Activated naive CD4-positive, alpha-beta T cell treated with anti-CD3 and anti-CD28 coated beads for 36 hours (primary cell): ENCODE measurements around the gene TSGA10. TPM values are rescaled to one million over a fixed set of nuclear protein-coding genes. Genes with fewer than 3 reads are reported as not detected.
"Not testable (repeated sequence)": the region's sequence is repeated elsewhere in the genome, so short reads cannot be mapped to it uniquely, and the experiment has no call there.

Source experiments
- CTCF ChIA-PET: fragments of 350-600 bp; sonication (Branson Sonifier 250); formaldehyde crosslinking; loops from one replicate; lab custom pipeline; 2021; ENCODE audit warnings: antibody characterized with exemption; lab: Charles Lee
- DNase-seq: peaks from one replicate; pipeline ENCODE4 v3.0.0-alpha.2; 2020
- H3K27ac Mint-ChIP-seq: one replicate; pipeline ENCODE4 v1.8.0; 2021; ENCODE audit warnings: mild to moderate bottlenecking, mixed read lengths
- H3K27me3 Mint-ChIP-seq: one replicate; pipeline ENCODE4 v1.8.0; 2021; ENCODE audit warnings: low read depth, mixed read lengths
- H3K36me3 Mint-ChIP-seq: one replicate; pipeline ENCODE4 v1.8.0; 2021; ENCODE audit warnings: low read depth, mixed read lengths
- H3K4me1 Mint-ChIP-seq: one replicate; pipeline ENCODE4 v1.8.0; 2021; ENCODE audit warnings: low read depth, mixed read lengths
- H3K4me3 Mint-ChIP-seq: one replicate; pipeline ENCODE4 v1.8.0; 2021; ENCODE audit warnings: mild to moderate bottlenecking, moderate library complexity, mixed read lengths
- H3K9me3 Mint-ChIP-seq: one replicate; pipeline ENCODE4 v1.8.0; 2021; ENCODE audit warnings: mixed read lengths
- intact Hi-C: fragments of 100-400 bp; cut with micrococcal nuclease; formaldehyde crosslinking; loops from one replicate; pipeline ENCODE4 v1.15.1; 2023
- total RNA-seq, 2 experiments: library from RNA; stranded (reverse); gene quantifications; one replicate each; pipeline ENCODE4 v1.2.3, GENCODE V29; 2021

Gene TSGA10, protein sequence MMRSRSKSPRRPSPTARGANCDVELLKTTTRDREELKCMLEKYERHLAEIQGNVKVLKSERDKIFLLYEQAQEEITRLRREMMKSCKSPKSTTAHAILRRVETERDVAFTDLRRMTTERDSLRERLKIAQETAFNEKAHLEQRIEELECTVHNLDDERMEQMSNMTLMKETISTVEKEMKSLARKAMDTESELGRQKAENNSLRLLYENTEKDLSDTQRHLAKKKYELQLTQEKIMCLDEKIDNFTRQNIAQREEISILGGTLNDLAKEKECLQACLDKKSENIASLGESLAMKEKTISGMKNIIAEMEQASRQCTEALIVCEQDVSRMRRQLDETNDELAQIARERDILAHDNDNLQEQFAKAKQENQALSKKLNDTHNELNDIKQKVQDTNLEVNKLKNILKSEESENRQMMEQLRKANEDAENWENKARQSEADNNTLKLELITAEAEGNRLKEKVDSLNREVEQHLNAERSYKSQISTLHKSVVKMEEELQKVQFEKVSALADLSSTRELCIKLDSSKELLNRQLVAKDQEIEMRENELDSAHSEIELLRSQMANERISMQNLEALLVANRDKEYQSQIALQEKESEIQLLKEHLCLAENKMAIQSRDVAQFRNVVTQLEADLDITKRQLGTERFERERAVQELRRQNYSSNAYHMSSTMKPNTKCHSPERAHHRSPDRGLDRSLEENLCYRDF
- total RNA-seq: 1 to 10 TPM; 7.2 to 8.9 TPM

DNA sequence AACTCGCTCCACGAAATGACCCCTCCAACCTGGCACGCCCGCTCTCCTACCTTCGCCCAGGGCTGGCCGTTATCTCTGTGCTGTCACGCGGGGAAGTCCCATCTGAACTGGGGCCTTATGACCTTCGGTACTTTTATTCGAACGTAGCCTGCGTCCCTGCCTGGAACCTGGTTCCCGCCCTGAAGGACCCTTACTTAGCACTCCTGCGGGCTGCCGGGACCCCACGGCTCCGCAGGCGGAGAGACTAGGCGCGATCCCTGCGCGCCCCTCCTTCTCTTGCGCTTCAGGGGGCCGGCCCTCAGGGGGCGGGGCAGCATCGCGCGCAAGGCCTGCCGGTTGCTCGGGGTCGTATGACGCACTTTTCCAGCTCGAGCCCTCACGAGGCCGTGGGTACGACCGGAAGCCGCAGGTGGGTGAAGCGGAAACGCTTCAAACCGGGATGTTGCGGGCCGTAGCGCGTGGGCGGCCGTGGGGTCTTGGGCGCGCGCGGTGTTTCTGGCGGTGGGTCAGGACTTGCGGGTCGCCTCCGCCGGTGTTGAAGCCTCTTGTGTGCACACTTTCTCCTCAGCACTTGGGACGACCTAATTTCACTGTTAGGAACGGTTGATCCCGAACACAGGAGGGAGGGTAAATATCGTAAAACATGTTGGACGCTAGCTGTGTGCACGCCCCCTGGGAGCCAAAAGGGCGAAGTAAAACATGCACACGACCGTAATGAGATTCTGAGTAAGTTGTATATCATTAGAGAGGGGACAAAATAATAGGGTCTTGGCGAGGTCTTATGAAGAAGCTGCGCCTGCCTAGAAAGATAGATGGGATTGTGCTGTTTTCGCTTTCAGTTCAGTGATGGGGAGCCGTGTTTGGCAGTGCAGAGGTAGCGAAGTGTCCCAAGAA lies at the start of gene TSGA10, which contains the start of gene LIPT1:
Gene TSGA10, minus strand, starts transcription at position 300 of the 894 bp plus-strand sequence. CDS start 45,503 bp downstream, outside the sequence.
Gene LIPT1, plus strand, starts transcription at position 325 of the 894 bp plus-strand sequence. CDS start 6,991 bp downstream, outside the sequence.
- Mint-ChIP-seq H3K27me3 (no peaks in the 10 kb centered on the region), H3K9me3 (no peaks in the 10 kb centered on the region), H3K36me3 (peaks cover 13% of the 10 kb centered on the region), H3K4me1 (peaks cover 39% of the 10 kb centered on the region), H3K27ac (no peak within 1 kb of the TSS), H3K4me3 (no peak within 1 kb of the TSS)
- CTCF ChIA-PET: interaction anchor here (0.7 to 1.6 kb wide), 3 partner anchors 13 to 25 kb away, joined by 3 read pairs; partner anchors contain the start of gene C2orf15
- intact Hi-C loops: loop anchor here (1.0 to 10.0 kb wide), 7 partner anchors 14 to 700 kb away; partner anchors contain the start of genes C2orf15, COA5, MGAT4A and MITD1
- DNase-seq: peak; percentile 95

DNA sequence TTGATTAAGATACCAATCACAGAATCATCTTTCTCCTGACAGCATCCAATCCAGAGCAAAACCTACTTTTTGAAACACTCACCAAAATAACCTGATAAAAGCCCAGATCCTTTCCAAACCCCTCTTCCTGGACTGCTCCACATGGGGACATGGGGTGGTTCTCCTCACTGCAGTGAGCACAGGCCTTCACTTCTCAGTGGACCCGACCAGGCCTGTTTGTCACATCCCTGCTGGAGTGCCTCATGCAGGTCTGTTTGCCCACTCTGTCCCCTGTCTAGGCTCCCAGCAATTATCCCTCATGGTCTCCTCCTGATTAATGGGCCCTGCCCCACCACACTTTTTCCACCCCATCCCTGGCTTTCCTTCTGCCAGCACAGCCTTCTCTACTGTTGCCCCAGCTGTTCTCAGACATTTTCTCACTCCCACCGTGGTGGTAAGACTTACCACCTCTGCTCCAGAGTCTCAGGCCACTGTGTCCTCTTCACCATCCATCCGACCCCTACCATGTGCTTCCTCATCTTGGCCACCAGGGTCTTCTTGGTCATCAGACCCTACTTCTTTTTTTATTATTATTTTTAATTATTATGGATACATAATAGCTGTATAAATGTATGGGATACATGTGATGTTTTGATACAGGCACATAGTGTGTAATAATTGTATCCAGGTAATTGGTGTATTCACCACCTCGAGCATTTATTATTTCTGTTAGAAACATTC lies 47.4 kb upstream of the TSGA10 start:
- CTCF ChIA-PET: interaction anchor here (0.9 kb wide), 1 partner anchor 34 kb away, joined by 3 read pairs; no protein-coding TSS in a partner anchor
- H3K9me3 Mint-ChIP-seq: peaks cover 4% of the 10 kb centered on the region
- H3K27me3 Mint-ChIP-seq: no peaks in the 10 kb centered on the region
- no peaks in the 10 kb centered on the region for H3K4me1 Mint-ChIP-seq
- intact Hi-C loops: no loop called here
- peak overlapping the region; percentile 3 for H3K27ac Mint-ChIP-seq
- H3K36me3 Mint-ChIP-seq: peaks cover 7% of the 10 kb centered on the region
- DNase-seq: no peak
- no peak overlapping the region for H3K4me3 Mint-ChIP-seq

DNA sequence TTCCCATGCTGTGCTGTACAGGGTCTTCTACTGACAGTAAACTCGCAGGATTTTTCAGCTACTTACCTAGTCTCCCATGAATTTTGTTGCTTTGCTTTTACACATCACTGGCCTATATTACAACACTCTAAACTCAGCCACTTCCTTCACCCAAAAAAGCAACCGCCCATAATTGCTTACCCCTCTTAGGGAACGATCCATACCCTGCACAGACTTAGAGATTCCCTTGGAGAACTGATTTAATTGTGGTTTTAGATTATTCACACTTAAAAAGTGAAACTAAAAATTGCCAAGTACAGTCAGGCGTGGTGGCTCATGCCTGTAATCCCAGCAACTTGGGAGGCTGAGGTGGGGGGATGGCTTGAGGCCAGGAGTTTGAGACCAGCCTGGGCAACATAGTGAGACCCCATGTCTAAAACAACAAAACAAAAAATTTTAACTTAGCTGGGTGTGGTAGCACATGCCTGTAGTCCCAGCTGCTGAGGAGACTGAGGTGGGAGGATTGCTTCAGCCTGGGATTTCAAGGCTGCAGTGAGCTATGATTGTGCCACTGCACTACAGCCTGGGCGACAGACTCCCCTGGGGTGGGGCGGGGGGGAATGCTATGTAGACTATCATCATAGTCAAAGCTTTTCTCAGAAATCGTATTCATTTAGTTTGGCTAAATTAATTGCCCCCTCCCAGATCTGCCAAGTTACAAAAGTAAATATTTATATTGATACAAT lies 45.5 kb upstream of the TSGA10 start:
- CTCF ChIA-PET: no interaction called here
- peaks cover 6% of the 10 kb centered on the region for H3K36me3 Mint-ChIP-seq
- no peaks in the 10 kb centered on the region for H3K27me3 Mint-ChIP-seq
- no peaks in the 10 kb centered on the region for H3K4me1 Mint-ChIP-seq
- intact Hi-C loops: no loop called here
- no peaks in the 10 kb centered on the region for H3K9me3 Mint-ChIP-seq
- no peak for DNase-seq
- no peak overlapping the region for H3K4me3 Mint-ChIP-seq
- no peak overlapping the region for H3K27ac Mint-ChIP-seq

DNA sequence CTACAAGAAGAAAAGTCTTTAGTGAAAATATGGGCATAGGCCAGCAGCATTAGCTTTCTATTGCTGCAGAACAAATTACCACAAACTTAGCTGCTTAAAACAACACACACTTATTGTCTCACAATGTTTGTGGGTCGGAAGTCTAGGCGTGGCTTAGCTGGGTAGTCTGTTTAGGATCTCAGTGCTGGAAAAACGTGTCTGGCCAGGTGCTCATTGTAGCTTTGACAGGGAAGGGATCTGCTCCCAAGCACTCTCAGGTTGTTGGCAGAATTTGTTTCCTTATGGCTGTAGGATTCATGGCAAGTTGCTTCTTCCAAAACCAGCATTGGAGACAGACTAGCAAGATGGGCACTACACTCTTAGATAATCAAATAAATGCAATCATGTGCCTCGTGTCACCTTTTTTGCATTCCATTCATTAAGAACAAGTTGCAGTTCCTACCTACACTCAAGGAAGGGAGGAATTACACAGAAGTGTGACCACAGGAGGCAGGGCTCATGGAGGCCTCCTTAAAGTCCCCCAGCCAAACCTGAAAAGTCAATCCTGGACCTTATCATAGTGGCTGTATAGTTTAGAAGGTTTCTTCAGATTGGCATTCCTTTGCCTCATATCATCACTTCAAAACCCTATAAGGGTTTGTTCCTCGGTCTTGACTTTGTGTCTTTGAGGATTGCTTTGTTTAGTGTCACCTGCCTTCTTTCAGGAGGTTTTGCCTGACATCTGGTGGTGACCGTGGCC lies 43.5 kb upstream of the TSGA10 start:
- Mint-ChIP-seq H3K36me3 (peaks cover 10% of the 10 kb centered on the region), H3K27me3 (no peaks in the 10 kb centered on the region), H3K4me3 (no peak overlapping the region), H3K4me1 (no peaks in the 10 kb centered on the region), H3K27ac (no peak overlapping the region), H3K9me3 (no peaks in the 10 kb centered on the region)
- no peak for DNase-seq
- intact Hi-C loops: no loop called here
- CTCF ChIA-PET: no interaction called here

DNA sequence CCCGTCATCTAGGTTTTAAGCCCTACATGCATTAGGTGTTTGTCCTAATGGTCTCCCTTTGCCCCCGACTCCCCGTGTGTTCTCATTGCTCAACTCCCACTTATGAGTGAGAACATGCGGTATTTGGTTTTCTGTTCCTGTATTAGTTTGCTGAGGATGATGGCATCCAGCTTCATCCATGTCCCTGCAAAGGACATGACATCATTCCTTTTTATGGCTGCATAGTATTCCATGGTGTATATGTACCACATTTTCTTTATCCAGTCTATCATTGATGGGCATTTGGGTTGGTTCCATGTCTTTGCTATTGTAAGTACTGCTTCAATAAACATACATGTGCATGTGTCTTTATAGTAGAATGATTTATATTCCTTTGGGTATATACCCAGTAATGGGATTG lies 37.6 kb upstream of the TSGA10 start:
- CTCF ChIA-PET, DNase-seq, H3K9me3 Mint-ChIP-seq, H3K27me3 Mint-ChIP-seq, intact Hi-C loops, H3K27ac Mint-ChIP-seq, H3K4me1 Mint-ChIP-seq, H3K4me3 Mint-ChIP-seq: not testable (repeated sequence)
- H3K36me3 Mint-ChIP-seq: peaks cover 40% of the 10 kb centered on the region

DNA sequence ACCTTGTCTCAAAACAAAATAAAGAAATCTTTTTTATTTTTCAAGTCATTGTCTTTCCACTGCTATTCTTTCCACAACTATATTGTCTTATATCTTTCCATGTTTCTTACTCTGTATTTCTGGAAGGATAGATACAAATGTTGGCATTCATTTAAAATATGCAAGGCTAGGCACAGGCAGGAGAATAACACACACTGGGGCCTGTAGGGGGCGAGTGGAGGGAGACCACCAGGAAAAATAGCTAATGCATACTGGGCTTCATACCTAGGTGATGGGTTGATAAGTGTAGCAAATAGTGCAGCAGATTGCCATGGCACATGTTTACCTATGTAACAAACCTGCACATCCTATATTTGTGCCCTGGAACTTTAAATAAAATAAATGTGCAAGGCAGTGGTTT lies 35.8 kb upstream of the TSGA10 start:
- Mint-ChIP-seq H3K9me3 (no peaks in the 10 kb centered on the region), H3K4me1 (peaks cover 10% of the 10 kb centered on the region), H3K4me3 (no peak overlapping the region), H3K36me3 (peaks cover 39% of the 10 kb centered on the region), H3K27me3 (no peaks in the 10 kb centered on the region), H3K27ac (no peak overlapping the region)
- CTCF ChIA-PET: interaction anchor here (0.6 kb wide), 1 partner anchor 51 kb away, joined by 3 read pairs; no protein-coding TSS in a partner anchor
- intact Hi-C loops: no loop called here
- no peak for DNase-seq

DNA sequence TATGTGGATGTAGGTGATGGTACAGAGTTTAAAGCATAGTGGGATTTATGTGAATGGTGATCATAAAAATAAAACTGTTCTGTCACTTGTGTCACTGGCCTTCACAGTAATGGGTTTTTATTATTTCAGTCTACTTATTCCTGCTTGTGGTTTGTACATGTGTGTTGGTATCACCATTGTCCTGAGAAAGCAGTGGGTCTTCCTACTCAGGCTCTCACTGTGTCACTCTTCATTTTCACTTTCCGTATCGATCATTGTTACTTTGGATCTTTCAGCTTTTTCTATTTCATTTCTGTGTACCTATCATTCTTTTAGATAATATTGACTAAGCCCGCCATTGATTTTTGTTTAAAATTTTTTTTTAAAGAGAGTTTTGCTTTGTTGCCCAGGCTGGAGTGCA lies 33.6 kb upstream of the TSGA10 start:
- no peak for DNase-seq
- intact Hi-C loops: no loop called here
- no peak overlapping the region for H3K27ac Mint-ChIP-seq
- no peaks in the 10 kb centered on the region for H3K9me3 Mint-ChIP-seq
- peaks cover 33% of the 10 kb centered on the region for H3K36me3 Mint-ChIP-seq
- CTCF ChIA-PET: interaction anchor here (0.6 kb wide), 2 partner anchors 139 to 1262 kb away, joined by 3 to 4 read pairs; no protein-coding TSS in a partner anchor
- H3K27me3 Mint-ChIP-seq: no peaks in the 10 kb centered on the region
- H3K4me1 Mint-ChIP-seq: peaks cover 23% of the 10 kb centered on the region
- H3K4me3 Mint-ChIP-seq: no peak overlapping the region

DNA sequence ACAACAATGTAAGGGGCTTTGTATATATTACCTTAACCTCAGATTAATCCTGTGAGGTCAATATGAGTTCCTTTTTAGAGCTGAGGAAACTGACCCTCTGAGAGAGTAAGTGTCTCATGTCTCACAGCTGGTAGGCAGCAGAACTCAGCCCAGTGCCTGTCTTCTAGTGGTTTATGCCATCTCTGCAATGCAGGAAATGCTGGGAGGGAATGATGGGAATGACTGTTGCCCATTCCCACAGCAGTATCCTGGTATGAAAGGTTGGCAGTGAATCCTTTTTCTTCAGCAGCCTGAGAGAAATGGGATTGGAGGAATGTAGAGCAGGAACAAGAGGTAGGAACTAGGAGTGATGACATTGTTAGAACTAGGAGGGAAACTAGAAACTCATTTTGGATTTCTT lies 32.3 kb upstream of the TSGA10 start:
- H3K4me1 Mint-ChIP-seq: peaks cover 28% of the 10 kb centered on the region
- CTCF ChIA-PET: no interaction called here
- no peaks in the 10 kb centered on the region for H3K9me3 Mint-ChIP-seq
- intact Hi-C loops: no loop called here
- H3K4me3 Mint-ChIP-seq: no peak overlapping the region
- no peak for DNase-seq
- no peak overlapping the region for H3K27ac Mint-ChIP-seq
- no peaks in the 10 kb centered on the region for H3K27me3 Mint-ChIP-seq
- H3K36me3 Mint-ChIP-seq: peaks cover 23% of the 10 kb centered on the region

DNA sequence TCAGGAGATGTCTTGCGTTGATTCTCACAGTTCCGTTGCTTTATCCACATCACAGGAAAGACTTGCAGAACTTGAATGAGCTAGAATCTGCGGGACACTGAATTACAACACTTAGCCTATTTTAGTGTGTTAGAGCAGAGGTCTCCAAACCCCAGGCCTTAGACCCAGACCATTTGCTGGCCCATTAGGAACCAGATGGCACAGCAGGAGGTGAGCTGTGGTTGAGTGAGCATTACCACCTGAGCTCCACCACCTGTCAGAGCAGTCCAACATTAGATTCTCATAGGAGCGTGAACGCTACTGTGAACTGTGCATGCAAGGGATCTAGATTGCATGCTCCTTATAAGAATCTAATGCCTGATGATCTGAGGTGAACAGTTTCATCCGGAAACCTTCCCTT lies 30.1 kb upstream of the TSGA10 start:
- CTCF ChIA-PET: interaction anchor here (0.8 kb wide), 1 partner anchor 162 kb away, joined by 3 read pairs; no protein-coding TSS in a partner anchor
- no peak for DNase-seq
- peaks cover 41% of the 10 kb centered on the region for H3K4me1 Mint-ChIP-seq
- intact Hi-C loops: no loop called here
- H3K9me3 Mint-ChIP-seq: no peaks in the 10 kb centered on the region
- H3K27me3 Mint-ChIP-seq: no peaks in the 10 kb centered on the region
- H3K4me3 Mint-ChIP-seq: no peak overlapping the region
- H3K27ac Mint-ChIP-seq: no peak overlapping the region
- H3K36me3 Mint-ChIP-seq: peaks cover 12% of the 10 kb centered on the region

DNA sequence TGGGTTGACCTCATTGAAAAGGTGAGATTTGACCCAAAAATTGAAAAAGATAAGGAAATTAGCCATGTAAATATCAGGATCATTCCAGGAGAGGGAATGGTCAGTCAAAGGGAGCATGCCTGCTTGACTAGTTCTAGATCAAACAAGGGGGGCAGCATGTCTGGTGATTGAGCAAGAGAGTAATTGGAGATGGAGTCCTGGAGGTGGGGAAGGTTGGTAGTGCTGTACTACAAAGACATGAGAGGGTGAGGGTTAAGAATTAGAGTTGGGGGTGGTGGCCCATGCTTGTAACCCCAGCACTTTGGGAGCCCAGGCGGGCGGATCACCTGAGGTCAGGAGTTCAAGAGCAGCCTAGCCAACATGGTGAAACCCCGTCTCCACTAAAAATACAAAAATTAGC lies 28.3 kb upstream of the TSGA10 start:
- H3K9me3 Mint-ChIP-seq: no peaks in the 10 kb centered on the region
- intact Hi-C loops: no loop called here
- peak overlapping the region; percentile 0 for H3K4me3 Mint-ChIP-seq
- H3K27ac Mint-ChIP-seq: no peak overlapping the region
- peaks cover 53% of the 10 kb centered on the region for H3K4me1 Mint-ChIP-seq
- H3K27me3 Mint-ChIP-seq: no peaks in the 10 kb centered on the region
- CTCF ChIA-PET: no interaction called here
- H3K36me3 Mint-ChIP-seq: peaks cover 10% of the 10 kb centered on the region
- DNase-seq: no peak
